Type B pancreatic cell (in vitro differentiated cells): ENCODE results near the gene DLK1. TPM values are rescaled to one million over a fixed set of nuclear protein-coding genes. Genes with fewer than 3 reads are reported as not detected.

Experiments used
- DNase-seq: peaks from one replicate; pipeline ENCODE4 v3.0.0; 2021; ENCODE audit warnings: mixed read lengths; ENCODE audit not compliant: unreplicated experiment; ENCODE audit errors: extremely low spot score
- H3K27ac Mint-ChIP-seq: 2 replicates; pipeline ENCODE4 v1.8.0; 2021; ENCODE audit warnings: mild to moderate bottlenecking, mixed read lengths
- H3K27me3 Mint-ChIP-seq: 2 replicates; pipeline ENCODE4 v1.8.0; 2021; ENCODE audit warnings: mixed read lengths
- H3K36me3 Mint-ChIP-seq: 2 replicates; pipeline ENCODE4 v1.8.0; 2021; ENCODE audit warnings: mixed read lengths
- H3K4me1 Mint-ChIP-seq: one replicate; pipeline ENCODE4 v1.8.0; 2021; ENCODE audit warnings: mixed read lengths; ENCODE audit not compliant: unreplicated experiment
- H3K4me3 Mint-ChIP-seq: 2 replicates; pipeline ENCODE4 v1.8.0; 2021; ENCODE audit warnings: mild to moderate bottlenecking, mixed read lengths
- H3K9me3 Mint-ChIP-seq: 2 replicates; pipeline ENCODE4 v1.8.0; 2021; ENCODE audit warnings: mixed read lengths
- total RNA-seq: library from RNA; stranded (reverse); gene quantifications from 2 replicates; pipeline ENCODE4 v1.2.1, GENCODE V29; 2021; ENCODE audit warnings: low replicate concordance
- TF ChIP-seq, protein P1 (sequence below): fragments of 200-600 bp; sonication (generic); conservative IDR thresholded peaks from 2 replicates; pipeline ENCODE4 v1.5.0; 2021; ENCODE audit warnings: antibody characterized with exemption, mild to moderate bottlenecking

DLK1 gene
- total RNA-seq, 1 donor from 2014 or later: 149 TPM

DNA sequence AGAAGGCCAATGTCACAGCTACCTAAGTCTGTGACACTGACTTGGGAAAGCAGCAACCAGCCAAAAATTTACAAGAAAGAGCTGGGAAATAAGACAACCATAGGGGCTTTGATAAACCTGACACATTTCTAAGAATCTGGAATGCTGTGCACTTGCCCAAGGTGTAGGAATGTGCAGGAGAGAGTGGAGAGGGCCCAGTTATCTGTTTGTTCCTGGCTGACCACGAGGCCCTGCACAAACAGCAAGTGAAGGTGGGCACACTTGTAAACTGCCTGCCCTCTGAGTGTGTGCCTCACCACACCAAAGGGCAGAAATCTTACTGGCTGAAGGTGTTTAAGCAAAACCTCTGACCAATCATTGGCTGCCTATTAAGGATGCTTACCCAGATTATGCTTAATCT, 27.3 kb downstream of the DLK1 start:
- no peak for DNase-seq
- no peaks in the 10 kb centered on the region for H3K36me3 Mint-ChIP-seq
- H3K4me1 Mint-ChIP-seq: no peaks in the 10 kb centered on the region
- no peak overlapping the region for H3K27ac Mint-ChIP-seq
- TF ChIP-seq, protein P1, sequence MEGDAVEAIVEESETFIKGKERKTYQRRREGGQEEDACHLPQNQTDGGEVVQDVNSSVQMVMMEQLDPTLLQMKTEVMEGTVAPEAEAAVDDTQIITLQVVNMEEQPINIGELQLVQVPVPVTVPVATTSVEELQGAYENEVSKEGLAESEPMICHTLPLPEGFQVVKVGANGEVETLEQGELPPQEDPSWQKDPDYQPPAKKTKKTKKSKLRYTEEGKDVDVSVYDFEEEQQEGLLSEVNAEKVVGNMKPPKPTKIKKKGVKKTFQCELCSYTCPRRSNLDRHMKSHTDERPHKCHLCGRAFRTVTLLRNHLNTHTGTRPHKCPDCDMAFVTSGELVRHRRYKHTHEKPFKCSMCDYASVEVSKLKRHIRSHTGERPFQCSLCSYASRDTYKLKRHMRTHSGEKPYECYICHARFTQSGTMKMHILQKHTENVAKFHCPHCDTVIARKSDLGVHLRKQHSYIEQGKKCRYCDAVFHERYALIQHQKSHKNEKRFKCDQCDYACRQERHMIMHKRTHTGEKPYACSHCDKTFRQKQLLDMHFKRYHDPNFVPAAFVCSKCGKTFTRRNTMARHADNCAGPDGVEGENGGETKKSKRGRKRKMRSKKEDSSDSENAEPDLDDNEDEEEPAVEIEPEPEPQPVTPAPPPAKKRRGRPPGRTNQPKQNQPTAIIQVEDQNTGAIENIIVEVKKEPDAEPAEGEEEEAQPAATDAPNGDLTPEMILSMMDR: no peak
- no peak overlapping the region for H3K4me3 Mint-ChIP-seq
- H3K27me3 Mint-ChIP-seq: peaks cover 43% of the 10 kb centered on the region
- no peaks in the 10 kb centered on the region for H3K9me3 Mint-ChIP-seq

DNA sequence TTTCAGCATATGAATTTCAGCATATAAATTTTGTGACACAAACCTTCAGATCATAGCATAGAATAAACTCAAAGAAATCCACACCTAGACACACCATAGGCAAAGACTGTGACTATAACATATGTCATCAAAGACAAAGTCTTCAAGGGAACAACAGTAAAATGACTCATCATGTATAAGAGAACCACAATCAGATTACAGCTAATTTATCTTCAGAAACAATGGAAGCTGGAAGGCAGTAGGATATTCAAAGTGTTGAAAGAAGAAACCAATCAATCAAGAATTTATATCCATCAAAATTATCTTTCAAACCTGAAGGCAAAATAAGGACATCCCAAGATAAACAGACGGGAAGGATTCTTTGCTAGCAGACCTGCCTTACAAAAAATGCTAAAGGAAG, 29.0 kb downstream of the DLK1 start:
- H3K4me1 Mint-ChIP-seq: no peaks in the 10 kb centered on the region
- H3K27ac Mint-ChIP-seq: no peak overlapping the region

DNA sequence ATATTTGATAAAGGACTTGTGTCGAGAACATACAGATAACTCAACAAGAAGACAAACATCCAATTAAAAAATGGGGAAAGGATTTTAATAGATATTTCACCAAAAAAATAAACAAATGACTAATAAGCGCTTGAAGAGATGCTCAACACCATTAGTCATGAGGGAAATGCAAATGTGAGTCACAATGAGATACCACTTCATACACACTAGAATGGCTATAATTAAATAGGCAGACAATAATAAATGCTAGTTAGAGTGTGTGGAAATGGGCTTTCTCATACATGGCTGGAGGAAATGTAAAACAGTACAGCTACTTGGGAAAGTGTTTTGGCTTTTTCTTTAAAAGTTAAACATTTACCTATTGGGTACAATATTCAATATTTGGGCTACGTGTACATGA, 34.8 kb downstream of the DLK1 start:
- DNase-seq: no peak
- Mint-ChIP-seq H3K4me3 (no peak overlapping the region), H3K9me3 (no peaks in the 10 kb centered on the region), H3K36me3 (no peaks in the 10 kb centered on the region), H3K27me3 (peaks cover 44% of the 10 kb centered on the region), H3K4me1 (no peaks in the 10 kb centered on the region), H3K27ac (no peak overlapping the region)
- TF ChIP-seq, protein P1: no peak

More for the DNA sequence above, 29.0 kb downstream of the DLK1 start:
- Mint-ChIP-seq H3K27me3 (peaks cover 49% of the 10 kb centered on the region), H3K36me3 (no peaks in the 10 kb centered on the region), H3K4me3 (no peak overlapping the region), H3K9me3 (no peaks in the 10 kb centered on the region)
- no peak for DNase-seq
- TF ChIP-seq, protein P1: no peak

DNA sequence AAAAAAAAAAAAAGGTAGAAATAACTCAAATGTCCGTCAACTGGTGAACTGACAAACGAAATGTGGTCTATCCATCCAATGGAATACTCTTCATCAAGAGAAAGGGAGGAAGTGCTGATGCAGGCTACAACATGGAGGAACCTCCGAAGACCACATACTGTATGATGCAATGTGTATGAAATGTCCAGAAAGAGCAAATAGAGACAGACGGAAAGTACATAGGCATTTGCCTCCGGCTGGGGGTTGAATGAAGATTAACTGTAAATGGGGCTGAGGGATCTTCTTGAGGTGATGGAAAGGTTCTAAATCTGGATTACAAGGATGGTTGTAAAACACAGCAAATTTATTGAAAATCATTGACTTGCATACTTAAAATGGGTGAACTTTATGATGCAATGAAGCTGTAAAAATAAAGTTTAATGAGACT, 35.4 kb downstream of the DLK1 start:
- TF ChIP-seq, protein P1: no peak
- Mint-ChIP-seq H3K27ac (no peak overlapping the region), H3K4me3 (no peak overlapping the region), H3K9me3 (no peaks in the 10 kb centered on the region), H3K36me3 (no peaks in the 10 kb centered on the region), H3K27me3 (peaks cover 46% of the 10 kb centered on the region), H3K4me1 (no peaks in the 10 kb centered on the region)
- no peak for DNase-seq

DNA sequence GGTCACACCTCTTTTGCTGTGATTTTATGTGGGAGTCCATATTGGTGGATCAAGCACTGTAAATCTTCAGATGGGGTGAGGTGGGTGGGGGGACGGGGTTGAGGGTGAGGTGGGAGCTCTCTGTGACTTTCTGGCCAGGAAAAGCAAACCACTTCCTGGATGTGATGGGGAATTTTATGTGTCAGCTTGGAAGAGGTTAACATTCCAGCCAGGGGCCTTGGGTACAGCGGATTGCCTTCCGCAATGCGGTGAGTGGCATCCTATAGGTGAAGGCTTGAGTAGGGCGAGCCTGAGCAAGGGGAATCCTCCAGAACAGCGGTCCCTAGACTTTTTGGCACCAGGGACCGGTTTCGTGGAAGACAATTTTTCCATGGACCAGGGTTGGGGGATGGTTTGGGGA, 36.2 kb downstream of the DLK1 start:
- DNase-seq: no peak
- Mint-ChIP-seq H3K36me3 (no peaks in the 10 kb centered on the region), H3K4me1 (no peaks in the 10 kb centered on the region), H3K27ac (no peak overlapping the region), H3K27me3 (peaks cover 53% of the 10 kb centered on the region), H3K4me3 (no peak overlapping the region), H3K9me3 (no peaks in the 10 kb centered on the region)
- TF ChIP-seq, protein P1: no peak
